C4-2B (cell line): ENCODE data around the gene CYP4F11.

Experiments used
- ZFX ChIP-seq: fragments of 450-650 bp; IDR thresholded peaks from 2 replicates; pipeline ENCODE4 v1.6.1; 2017
- TF ChIP-seq, protein P1 (sequence below): fragments of 450-650 bp; conservative IDR thresholded peaks from 2 replicates; pipeline ENCODE4 v1.5.1; 2017; ENCODE audit warnings: mild to moderate bottlenecking

- TF ChIP-seq, protein P1, sequence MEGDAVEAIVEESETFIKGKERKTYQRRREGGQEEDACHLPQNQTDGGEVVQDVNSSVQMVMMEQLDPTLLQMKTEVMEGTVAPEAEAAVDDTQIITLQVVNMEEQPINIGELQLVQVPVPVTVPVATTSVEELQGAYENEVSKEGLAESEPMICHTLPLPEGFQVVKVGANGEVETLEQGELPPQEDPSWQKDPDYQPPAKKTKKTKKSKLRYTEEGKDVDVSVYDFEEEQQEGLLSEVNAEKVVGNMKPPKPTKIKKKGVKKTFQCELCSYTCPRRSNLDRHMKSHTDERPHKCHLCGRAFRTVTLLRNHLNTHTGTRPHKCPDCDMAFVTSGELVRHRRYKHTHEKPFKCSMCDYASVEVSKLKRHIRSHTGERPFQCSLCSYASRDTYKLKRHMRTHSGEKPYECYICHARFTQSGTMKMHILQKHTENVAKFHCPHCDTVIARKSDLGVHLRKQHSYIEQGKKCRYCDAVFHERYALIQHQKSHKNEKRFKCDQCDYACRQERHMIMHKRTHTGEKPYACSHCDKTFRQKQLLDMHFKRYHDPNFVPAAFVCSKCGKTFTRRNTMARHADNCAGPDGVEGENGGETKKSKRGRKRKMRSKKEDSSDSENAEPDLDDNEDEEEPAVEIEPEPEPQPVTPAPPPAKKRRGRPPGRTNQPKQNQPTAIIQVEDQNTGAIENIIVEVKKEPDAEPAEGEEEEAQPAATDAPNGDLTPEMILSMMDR = no peak
- TF ChIP-seq ZFX = no peak
Observed at GRCh38 chr19:15948223-15949058, 14.1 kb upstream of the CYP4F11 start, which contains the start of gene OR10H4.
